ENCODE data around the gene HP1BP3. TPM values are rescaled to one million over a fixed set of nuclear protein-coding genes. Genes with fewer than 3 reads are reported as not detected.

Gene HP1BP3
- total RNA-seq, 2 experiments from 2014 or later = 226 to 240 TPM

DNA sequence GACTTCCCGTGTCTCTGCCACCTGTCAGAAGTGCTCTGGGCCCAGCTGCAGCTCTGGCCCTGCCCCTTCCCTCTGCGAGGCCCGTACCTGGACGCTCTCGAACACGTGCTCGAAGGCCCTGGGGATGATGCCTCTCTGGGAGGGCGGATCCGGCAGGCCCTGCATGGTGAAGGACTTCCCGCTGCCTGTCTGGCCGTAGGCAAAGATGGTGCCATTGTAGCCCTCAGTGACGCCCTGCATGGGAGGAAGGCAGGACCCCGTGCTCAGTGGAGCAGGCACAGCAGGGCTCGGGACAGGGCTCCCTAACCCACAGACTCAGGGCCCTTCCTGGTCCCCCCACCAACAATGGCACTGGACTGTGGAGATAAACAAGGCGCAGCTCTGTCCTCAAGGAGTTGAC is 71.7 kb downstream of the HP1BP3 start:
- no peak for DNase-seq
- intact Hi-C loops (cut with micrococcal nuclease) = no loop called here
- H3K27ac Mint-ChIP-seq = no peak overlapping the region
- H3K9me3 Mint-ChIP-seq = no peaks in the 10 kb centered on the region
- H3K27me3 Mint-ChIP-seq (ENCODE audit: low read depth) = peaks cover 32% of the 10 kb centered on the region
- peaks cover 6% of the 10 kb centered on the region for H3K4me1 Mint-ChIP-seq (ENCODE audit: low read depth)
- H3K4me3 Mint-ChIP-seq = no peak overlapping the region
- CTCF ChIA-PET = interaction anchor here (1.3 to 3.0 kb wide), 3 partner anchors 9 to 19 kb away, joined by 3 to 14 read pairs (median 3); no protein-coding TSS in a partner anchor
- H3K36me3 Mint-ChIP-seq (ENCODE audit: low read depth) = no peaks in the 10 kb centered on the region

DNA sequence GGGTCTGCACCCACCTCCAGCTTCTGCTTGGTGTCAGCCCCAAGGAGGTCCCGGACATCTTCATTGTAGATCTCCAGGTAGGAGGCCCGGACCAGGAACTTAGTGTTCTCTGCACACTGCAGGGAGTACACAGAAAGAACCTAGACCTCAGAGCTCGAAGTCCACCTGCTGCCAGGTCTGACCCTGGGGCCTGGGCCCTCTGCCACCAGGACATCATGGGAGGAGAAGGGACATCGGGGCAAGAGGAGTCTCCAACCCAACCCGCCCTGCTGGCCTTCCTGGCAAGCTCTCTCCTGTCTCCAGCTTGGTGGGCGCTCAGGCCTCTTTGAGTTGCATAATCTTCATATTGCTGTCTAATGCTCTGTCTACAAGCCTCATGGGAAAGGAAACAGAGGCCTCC is 73.7 kb downstream of the HP1BP3 start:
- H3K27me3 Mint-ChIP-seq (ENCODE audit: low read depth) = peaks cover 27% of the 10 kb centered on the region
- intact Hi-C loops (cut with micrococcal nuclease) = no loop called here
- no peak overlapping the region for H3K4me3 Mint-ChIP-seq
- H3K4me1 Mint-ChIP-seq (ENCODE audit: low read depth) = peaks cover 6% of the 10 kb centered on the region
- H3K27ac Mint-ChIP-seq = no peak overlapping the region
- H3K9me3 Mint-ChIP-seq = no peaks in the 10 kb centered on the region
- no peak for DNase-seq
- H3K36me3 Mint-ChIP-seq (ENCODE audit: low read depth) = no peaks in the 10 kb centered on the region
- CTCF ChIA-PET = interaction anchor here (3.0 kb wide), 1 partner anchor 17 kb away, joined by 14 read pairs; no protein-coding TSS in a partner anchor

DNA sequence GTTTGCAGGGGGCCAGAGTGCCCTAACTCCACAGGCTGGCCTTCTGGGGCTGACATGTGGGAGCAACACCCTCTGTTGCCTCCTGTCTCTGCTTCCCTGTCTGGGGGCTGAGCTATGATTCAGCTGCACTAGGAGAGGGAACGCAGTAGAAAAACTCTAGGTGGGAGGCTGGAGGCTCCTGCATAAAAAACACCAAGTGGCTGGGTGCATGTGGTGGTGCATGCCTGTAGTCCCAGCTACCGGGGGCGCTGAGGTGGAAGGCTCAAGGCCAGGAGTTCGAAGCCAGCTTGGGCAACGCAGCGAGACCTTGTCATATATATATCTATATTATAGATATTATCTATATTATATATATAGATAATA is 74.9 kb downstream of the HP1BP3 start:
- no peaks in the 10 kb centered on the region for H3K36me3 Mint-ChIP-seq (ENCODE audit: low read depth)
- peaks cover 4% of the 10 kb centered on the region for H3K4me1 Mint-ChIP-seq (ENCODE audit: low read depth)
- intact Hi-C loops (cut with micrococcal nuclease) = no loop called here

DNA sequence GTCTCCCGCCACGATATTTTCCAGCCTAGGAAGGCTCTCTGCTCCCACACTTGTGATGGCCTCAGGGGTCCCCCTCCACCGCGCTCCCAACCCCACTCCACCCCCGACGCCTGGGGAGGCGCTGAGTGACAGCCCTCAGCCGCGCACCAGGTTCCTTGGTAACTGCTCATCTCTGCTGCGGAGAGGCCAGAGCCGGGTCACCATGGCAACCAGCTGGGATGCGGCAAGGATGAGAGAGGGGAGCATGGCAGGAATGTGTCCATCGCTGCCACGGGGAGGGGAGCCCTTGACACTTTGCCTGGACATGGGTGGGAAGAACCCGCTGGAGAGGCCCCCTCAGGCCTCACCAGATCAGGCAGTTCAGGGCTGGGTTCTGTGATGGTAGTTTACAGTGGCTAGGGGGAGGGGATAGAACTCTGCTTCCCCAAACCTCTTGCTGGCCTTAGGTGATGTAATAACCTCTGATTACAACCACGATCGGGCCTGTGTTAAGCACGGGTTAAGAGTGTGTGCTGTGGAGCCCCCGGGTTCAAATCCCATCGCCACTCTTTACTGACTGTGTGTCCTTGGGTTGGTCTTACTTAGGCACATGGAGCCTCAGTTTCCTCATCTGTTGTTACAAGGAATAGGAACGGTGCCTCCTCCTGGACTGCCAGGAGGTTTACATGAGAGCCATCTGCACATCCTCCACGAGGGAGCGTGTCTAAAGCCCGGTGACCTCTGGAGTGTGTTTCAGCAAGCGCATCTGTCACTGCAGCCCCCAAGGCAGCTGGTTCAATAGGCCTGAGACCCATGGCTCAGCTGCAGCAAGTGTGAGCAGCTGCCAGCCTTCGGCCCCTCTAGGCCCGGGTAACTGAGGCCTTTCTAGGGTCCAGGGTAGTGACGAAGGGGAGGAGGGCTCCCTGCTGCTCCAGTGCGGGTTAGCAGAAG is 75.6 kb downstream of the HP1BP3 start:
- CTCF ChIA-PET = no interaction called here
- Mint-ChIP-seq H3K4me3 (no peak overlapping the region), H3K36me3 (ENCODE audit: low read depth) (no peaks in the 10 kb centered on the region), H3K27me3 (ENCODE audit: low read depth) (peaks cover 18% of the 10 kb centered on the region), H3K4me1 (ENCODE audit: low read depth) (no peaks in the 10 kb centered on the region), H3K9me3 (no peaks in the 10 kb centered on the region), H3K27ac (no peak overlapping the region)
- DNase-seq = no peak
- intact Hi-C loops (cut with micrococcal nuclease) = no loop called here

More for the DNA sequence above, 74.9 kb downstream of the HP1BP3 start:
- H3K9me3 Mint-ChIP-seq = no peaks in the 10 kb centered on the region
- peaks cover 23% of the 10 kb centered on the region for H3K27me3 Mint-ChIP-seq (ENCODE audit: low read depth)
- no peak overlapping the region for H3K27ac Mint-ChIP-seq
- H3K4me3 Mint-ChIP-seq = no peak overlapping the region
- CTCF ChIA-PET = interaction anchor here (1.0 kb wide), 1 partner anchor 15 kb away, joined by 3 read pairs; no protein-coding TSS in a partner anchor
- no peak for DNase-seq

DNA sequence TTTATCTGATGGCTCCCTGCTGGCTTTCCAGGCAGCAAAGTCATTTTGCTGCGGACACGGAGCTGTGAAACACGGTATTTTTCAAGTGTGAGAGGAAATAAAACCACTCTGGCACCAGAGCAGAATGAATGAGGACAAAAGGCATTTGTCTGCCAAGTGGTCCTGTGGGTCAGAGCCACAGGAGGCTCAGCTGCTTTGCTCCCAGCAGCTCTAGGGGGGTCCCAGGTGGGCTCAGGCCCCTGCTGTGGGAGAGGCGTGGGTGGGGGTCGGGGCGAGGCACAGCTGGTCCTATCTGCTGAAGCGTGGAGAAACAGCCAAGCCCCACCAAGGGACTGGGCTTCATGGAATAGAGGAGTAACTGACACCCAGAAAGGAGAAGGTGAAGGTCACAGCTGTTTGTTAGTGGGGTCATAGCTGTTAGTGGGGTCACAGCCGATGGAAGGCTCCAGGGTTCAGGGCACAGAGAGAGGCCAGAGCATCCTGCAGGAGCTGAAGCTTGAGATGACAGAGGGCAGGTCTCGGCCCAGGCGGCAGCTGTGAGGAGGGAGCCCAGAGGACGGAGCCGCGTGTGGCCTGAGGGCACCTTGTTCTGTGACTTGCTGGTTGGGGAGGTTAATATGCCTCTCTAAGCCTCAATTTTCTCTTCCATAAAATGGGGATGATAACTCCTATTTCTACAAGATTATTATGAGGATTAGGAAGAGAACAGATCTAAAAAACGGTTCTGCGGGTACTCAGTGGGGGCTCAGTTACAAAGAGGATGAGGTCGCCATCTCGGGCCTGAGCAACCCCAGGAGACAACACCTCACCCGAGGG is 76.4 kb downstream of the HP1BP3 start:
- Mint-ChIP-seq H3K4me3 (no peak overlapping the region), H3K36me3 (ENCODE audit: low read depth) (no peaks in the 10 kb centered on the region), H3K27me3 (ENCODE audit: low read depth) (peaks cover 11% of the 10 kb centered on the region), H3K27ac (no peak overlapping the region), H3K4me1 (ENCODE audit: low read depth) (no peaks in the 10 kb centered on the region), H3K9me3 (no peaks in the 10 kb centered on the region)
- no peak for DNase-seq
- intact Hi-C loops (cut with micrococcal nuclease) = no loop called here
- CTCF ChIA-PET = interaction anchor here (0.7 kb wide), 1 partner anchor 68 kb away, joined by 3 read pairs; no protein-coding TSS in a partner anchor

DNA sequence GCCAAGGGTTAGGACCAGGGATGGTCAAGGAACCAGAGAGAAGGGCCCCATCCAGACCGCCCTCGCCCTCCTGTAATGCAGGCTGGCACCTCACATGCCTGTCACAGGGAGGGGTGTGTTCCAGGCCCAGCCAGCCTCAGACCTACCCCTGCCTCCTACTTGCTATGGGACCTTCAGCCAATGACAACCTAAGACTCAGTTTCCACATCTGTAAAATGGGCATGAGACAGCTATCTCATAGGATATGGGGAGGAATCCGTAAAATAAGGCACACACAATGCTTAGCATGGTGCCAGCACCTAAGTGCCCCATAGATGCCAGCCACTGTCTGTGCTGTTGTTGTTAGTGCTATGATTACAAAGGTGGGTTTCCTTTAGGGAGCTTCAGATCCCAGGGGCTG is 77.2 kb downstream of the HP1BP3 start:
- Mint-ChIP-seq H3K27me3 (ENCODE audit: low read depth) (peaks cover 5% of the 10 kb centered on the region), H3K27ac (no peak overlapping the region), H3K9me3 (no peaks in the 10 kb centered on the region), H3K36me3 (ENCODE audit: low read depth) (no peaks in the 10 kb centered on the region), H3K4me3 (no peak overlapping the region), H3K4me1 (ENCODE audit: low read depth) (no peaks in the 10 kb centered on the region)
- intact Hi-C loops (cut with micrococcal nuclease) = no loop called here
- CTCF ChIA-PET = interaction anchor here (0.7 kb wide), 1 partner anchor 67 kb away, joined by 3 read pairs; no protein-coding TSS in a partner anchor
- no peak for DNase-seq

DNA sequence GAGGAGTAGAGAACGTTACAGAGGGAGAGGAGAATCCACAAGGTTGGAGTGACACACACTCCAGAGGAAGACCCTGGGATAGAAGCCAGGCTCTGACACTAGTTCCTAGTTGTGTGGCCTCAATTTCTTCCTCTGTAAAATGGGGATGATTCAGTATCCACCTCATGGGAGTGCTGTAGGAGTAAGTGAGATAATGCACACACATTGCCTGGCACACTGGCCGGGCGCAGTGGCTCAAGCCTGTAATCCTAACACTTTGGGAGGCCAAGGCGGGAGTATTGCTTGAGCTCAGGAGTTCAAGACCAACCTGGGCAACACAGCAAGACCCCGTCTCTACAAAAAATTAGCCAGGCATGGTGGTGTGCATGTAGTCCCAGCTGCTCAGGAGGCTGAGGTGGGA is 78.2 kb downstream of the HP1BP3 start:
- no peak for DNase-seq
- Mint-ChIP-seq H3K9me3 (no peaks in the 10 kb centered on the region), H3K36me3 (ENCODE audit: low read depth) (no peaks in the 10 kb centered on the region), H3K4me1 (ENCODE audit: low read depth) (no peaks in the 10 kb centered on the region), H3K27me3 (ENCODE audit: low read depth) (peaks cover 3% of the 10 kb centered on the region), H3K27ac (no peak overlapping the region), H3K4me3 (no peak overlapping the region)
- CTCF ChIA-PET = interaction anchor here (0.6 to 3.3 kb wide), 2 partner anchors 12 to 392 kb away, joined by 4 to 17 read pairs; no protein-coding TSS in a partner anchor
- intact Hi-C loops (cut with micrococcal nuclease) = no loop called here

DNA sequence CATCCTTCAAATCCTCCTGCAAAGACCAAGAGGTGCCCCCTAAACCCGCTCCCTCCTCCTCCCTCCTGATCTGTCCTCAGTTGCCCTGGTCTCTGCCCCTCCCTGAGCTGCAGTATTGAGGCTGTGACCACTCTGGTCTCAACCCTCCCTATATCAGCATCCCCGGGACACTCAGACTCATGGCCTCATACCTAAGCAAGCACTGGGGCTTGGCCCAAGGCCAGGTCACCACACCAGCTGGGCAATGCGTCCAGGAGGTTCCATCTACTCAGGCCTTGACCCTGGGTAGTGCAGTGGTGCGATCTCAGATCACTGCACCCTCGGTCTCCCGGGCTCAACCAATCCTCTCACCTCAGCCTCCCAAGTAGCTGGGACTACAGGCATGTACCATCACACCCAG is 79.0 kb downstream of the HP1BP3 start:
- Mint-ChIP-seq H3K9me3 (no peaks in the 10 kb centered on the region), H3K27me3 (ENCODE audit: low read depth) (no peaks in the 10 kb centered on the region), H3K4me1 (ENCODE audit: low read depth) (no peaks in the 10 kb centered on the region), H3K27ac (no peak overlapping the region), H3K4me3 (no peak overlapping the region), H3K36me3 (ENCODE audit: low read depth) (no peaks in the 10 kb centered on the region)
- intact Hi-C loops (cut with micrococcal nuclease) = no loop called here
- no peak for DNase-seq
- CTCF ChIA-PET = interaction anchor here (1.2 to 3.3 kb wide), 2 partner anchors 11 to 510 kb away, joined by 3 to 17 read pairs; no protein-coding TSS in a partner anchor

DNA sequence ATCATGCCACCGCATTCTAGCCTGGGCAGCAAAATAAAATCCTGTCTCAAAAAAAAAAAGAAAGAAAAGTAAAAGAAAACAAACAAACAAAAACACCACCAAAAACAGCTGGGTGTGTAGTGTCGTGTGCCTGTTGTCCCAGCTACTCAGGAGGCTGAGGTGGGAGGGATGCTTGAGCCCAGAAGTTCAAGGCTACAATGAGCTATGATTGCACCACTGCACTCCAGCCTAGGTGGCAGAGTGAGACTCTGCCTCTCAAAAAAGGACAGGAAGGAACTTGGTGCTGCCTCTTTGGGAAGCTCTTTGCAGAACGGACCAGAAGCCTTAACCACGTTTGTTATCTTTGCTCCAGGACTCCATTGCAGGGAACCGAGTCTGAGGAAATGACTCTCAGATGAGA is 80.3 kb downstream of the HP1BP3 start:
- H3K27me3 Mint-ChIP-seq (ENCODE audit: low read depth) = no peaks in the 10 kb centered on the region
- no peaks in the 10 kb centered on the region for H3K9me3 Mint-ChIP-seq
- intact Hi-C loops (cut with micrococcal nuclease) = no loop called here
- H3K4me1 Mint-ChIP-seq (ENCODE audit: low read depth) = no peaks in the 10 kb centered on the region
- no peak overlapping the region for H3K27ac Mint-ChIP-seq
- no peak overlapping the region for H3K4me3 Mint-ChIP-seq
- CTCF ChIA-PET = interaction anchor here (0.9 to 3.3 kb wide), 3 partner anchors 9 to 511 kb away, joined by 3 to 17 read pairs (median 3); no protein-coding TSS in a partner anchor
- H3K36me3 Mint-ChIP-seq (ENCODE audit: low read depth) = no peaks in the 10 kb centered on the region
- no peak for DNase-seq

DNA sequence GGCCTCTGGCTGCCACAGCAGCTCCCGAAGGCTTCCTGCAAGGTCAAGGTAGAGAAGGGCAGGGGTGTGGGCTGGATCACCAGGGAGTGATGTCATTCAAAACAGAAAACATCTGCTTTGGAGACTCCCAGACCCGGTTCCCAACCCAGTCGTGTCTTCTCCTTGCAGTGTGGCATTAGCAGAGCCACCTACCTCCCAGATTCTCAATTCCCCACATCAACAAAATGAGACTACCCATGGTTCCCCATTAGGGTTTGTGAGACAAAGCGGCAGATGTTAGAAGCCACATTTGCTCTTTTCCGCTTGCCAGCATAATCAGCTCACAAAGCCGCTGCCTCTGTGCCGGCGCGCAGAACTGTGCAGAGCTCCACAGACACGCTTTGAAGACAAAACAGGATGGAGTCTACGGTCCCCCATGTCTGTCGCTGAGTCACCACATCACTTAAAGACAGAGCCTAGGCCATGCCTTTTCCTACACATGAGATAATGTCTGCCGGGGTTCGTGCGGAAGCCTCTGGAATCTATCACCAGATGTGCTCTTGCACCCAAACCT is 81.8 kb downstream of the HP1BP3 start:
- Mint-ChIP-seq H3K4me3 (no peak overlapping the region), H3K27ac (no peak overlapping the region), H3K4me1 (ENCODE audit: low read depth) (no peaks in the 10 kb centered on the region), H3K36me3 (ENCODE audit: low read depth) (no peaks in the 10 kb centered on the region), H3K27me3 (ENCODE audit: low read depth) (no peaks in the 10 kb centered on the region), H3K9me3 (no peaks in the 10 kb centered on the region)
- no peak for DNase-seq
- CTCF ChIA-PET = no interaction called here
- intact Hi-C loops (cut with micrococcal nuclease) = no loop called here

DNA sequence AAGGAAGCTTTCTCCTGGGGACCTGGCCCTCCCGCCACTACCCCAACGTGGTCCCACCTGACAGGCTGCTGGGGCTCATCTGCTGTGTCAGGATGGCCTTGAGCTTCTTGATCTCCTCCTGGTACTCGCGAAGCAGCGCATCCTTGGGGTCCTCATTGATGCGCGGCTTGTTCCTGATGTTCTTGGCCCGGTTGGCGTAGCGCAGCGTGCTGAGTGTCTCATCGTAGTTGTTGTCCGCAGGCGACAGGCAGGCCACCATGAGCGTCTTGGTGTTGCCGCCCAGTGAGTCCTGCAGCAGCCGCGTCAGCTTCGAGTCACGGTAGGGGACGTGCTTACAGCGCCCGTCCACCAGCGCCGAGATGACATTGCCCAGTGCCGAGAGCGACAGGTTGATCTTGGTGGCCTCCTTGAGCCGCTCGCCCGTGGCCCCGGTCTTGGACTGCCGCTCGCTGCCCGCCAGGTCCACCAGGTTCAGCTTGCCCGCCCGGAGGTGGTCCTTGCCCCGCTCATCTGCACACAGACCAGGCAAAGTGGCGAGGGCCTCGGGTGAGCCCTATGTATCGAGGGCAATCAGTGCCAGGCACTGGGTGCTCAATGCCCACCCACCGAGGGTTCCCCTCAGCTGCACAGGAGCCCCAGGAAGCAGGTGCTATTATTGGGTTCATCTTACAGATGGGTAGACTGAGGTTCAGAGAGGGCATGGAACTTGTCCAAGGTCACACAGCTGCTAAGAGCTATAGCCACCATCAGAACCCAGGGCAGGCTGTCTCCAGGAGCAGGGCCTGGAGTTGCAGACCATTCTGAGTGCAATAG is 82.5 kb downstream of the HP1BP3 start:
- Mint-ChIP-seq H3K4me1 (ENCODE audit: low read depth) (no peaks in the 10 kb centered on the region), H3K27ac (no peak overlapping the region), H3K4me3 (no peak overlapping the region), H3K36me3 (ENCODE audit: low read depth) (no peaks in the 10 kb centered on the region), H3K9me3 (no peaks in the 10 kb centered on the region), H3K27me3 (ENCODE audit: low read depth) (no peaks in the 10 kb centered on the region)
- intact Hi-C loops (cut with micrococcal nuclease) = no loop called here
- no peak for DNase-seq
- CTCF ChIA-PET = no interaction called here
